SU-DHL-6 (cell line): ENCODE measurements around the gene ZNF609.

Experiments
- H2AFZ ChIP-seq: fragments of 200-600 bp; sonication (generic); 2 replicates; pipeline ENCODE4 v1.6.1; 2014; ENCODE audit warnings: low read depth, mild to moderate bottlenecking, moderate library complexity, mixed read lengths, antibody characterized with exemption, low read length; ENCODE audit not compliant: severe bottlenecking
- H3F3A ChIP-seq: fragments of 200-600 bp; shearing (Covaris generic); 2 replicates; pipeline ENCODE4 v1.6.0; 2016; ENCODE audit warnings: antibody characterized with exemption, mild to moderate bottlenecking; ENCODE audit not compliant: insufficient read depth
- H3K27ac ChIP-seq: fragments of 200-600 bp; sonication (generic); 2 replicates; pipeline ENCODE4 v1.5.1; 2016; ENCODE audit warnings: low read depth, mild to moderate bottlenecking, low read length, moderate library complexity, mixed read lengths
- H3K27me3 ChIP-seq: fragments of 200-600 bp; sonication (generic), shearing (Covaris generic); 2 replicates; pipeline ENCODE4 v1.6.0; 2014; ENCODE audit warnings: mild to moderate bottlenecking, low read length
- H3K36me3 ChIP-seq: fragments of 200-600 bp; sonication (generic); 2 replicates; pipeline ENCODE4 v1.6.1; 2014; ENCODE audit warnings: mild to moderate bottlenecking, low read length, mixed read lengths
- H3K4me2 ChIP-seq: fragments of 300-600, 200-600 bp; shearing (Covaris generic), sonication (generic); 2 replicates; pipeline ENCODE4 v1.6.0; 2014; ENCODE audit warnings: low read length, low read depth, mild to moderate bottlenecking; ENCODE audit not compliant: poor library complexity, severe bottlenecking
- H3K4me3 ChIP-seq: fragments of 200-600 bp; sonication (generic); 2 replicates; pipeline ENCODE4 v1.5.1; 2014; ENCODE audit warnings: antibody characterized with exemption, low read length, mild to moderate bottlenecking, mixed read lengths; ENCODE audit not compliant: insufficient read depth, poor library complexity, severe bottlenecking
- H3K79me2 ChIP-seq: fragments of 200-600 bp; sonication (generic); 2 replicates; pipeline ENCODE4 v1.6.1; 2014; ENCODE audit warnings: mild to moderate bottlenecking, low read length, moderate library complexity; ENCODE audit not compliant: insufficient read depth
- H3K9ac ChIP-seq: fragments of 200-600 bp; sonication (generic); 2 replicates; pipeline ENCODE4 v1.7.0; 2014; ENCODE audit warnings: mild to moderate bottlenecking, low read length
- H3K9me2 ChIP-seq: fragments of 200-600 bp; sonication (generic); replicated peaks from 2 replicates; pipeline ENCODE4 v1.6.1; 2014; ENCODE audit warnings: low read length; ENCODE audit not compliant: insufficient read depth
- H3K9me3 ChIP-seq: fragments of 200-600 bp; sonication (generic); 2 replicates; pipeline ENCODE4 v1.6.1; 2014; ENCODE audit warnings: low read length, mixed read lengths; ENCODE audit not compliant: insufficient read depth
- H4K20me1 ChIP-seq: fragments of 200-600 bp; sonication (generic); 2 replicates; pipeline ENCODE4 v1.6.1; 2014; ENCODE audit warnings: low read depth, mild to moderate bottlenecking, antibody characterized with exemption, low read length, moderate library complexity, mixed read lengths
- EZH2phosphoT487 ChIP-seq: fragments of 200-600 bp; sonication (generic), shearing (Covaris generic); conservative IDR thresholded peaks from 2 replicates; pipeline ENCODE4 v1.6.1; 2018; ENCODE audit warnings: mild to moderate bottlenecking, antibody characterized with exemption, low read length, moderate library complexity, mixed read lengths
- TF ChIP-seq, protein P1 (sequence below): fragments of 200-600 bp; sonication (generic); IDR thresholded peaks from one replicate; pipeline ENCODE4 v1.5.1; 2017; ENCODE audit warnings: antibody characterized with exemption, mild to moderate bottlenecking, low read length, moderate library complexity; ENCODE audit not compliant: insufficient read depth, poor library complexity, severe bottlenecking

The ZNF609 gene

DNA sequence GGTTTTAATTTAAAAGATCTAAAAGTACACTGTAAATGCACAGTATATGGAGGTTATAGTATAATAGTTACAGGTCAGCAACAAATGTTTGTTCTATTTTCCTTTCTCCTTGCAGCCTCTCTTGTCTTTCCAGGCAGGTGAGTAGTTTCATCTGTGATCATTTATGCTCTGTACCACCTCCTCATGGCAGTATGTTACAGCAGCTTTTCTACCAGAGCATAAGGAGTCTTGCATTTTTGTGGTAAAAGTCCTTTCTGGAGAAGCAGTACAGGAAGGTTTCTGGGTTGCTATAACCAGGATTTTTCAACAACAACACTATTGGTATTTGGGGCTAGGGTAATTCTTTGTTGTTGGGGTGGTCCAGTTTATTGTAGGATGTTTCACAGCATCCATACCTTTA is 59.5 kb downstream of the ZNF609 start:
- TF ChIP-seq, protein P1, sequence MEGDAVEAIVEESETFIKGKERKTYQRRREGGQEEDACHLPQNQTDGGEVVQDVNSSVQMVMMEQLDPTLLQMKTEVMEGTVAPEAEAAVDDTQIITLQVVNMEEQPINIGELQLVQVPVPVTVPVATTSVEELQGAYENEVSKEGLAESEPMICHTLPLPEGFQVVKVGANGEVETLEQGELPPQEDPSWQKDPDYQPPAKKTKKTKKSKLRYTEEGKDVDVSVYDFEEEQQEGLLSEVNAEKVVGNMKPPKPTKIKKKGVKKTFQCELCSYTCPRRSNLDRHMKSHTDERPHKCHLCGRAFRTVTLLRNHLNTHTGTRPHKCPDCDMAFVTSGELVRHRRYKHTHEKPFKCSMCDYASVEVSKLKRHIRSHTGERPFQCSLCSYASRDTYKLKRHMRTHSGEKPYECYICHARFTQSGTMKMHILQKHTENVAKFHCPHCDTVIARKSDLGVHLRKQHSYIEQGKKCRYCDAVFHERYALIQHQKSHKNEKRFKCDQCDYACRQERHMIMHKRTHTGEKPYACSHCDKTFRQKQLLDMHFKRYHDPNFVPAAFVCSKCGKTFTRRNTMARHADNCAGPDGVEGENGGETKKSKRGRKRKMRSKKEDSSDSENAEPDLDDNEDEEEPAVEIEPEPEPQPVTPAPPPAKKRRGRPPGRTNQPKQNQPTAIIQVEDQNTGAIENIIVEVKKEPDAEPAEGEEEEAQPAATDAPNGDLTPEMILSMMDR: no peak
- no peak for TF ChIP-seq EZH2phosphoT487
- H3K27ac ChIP-seq: no peak overlapping the region
- H3K9me2 ChIP-seq: no peaks in the 10 kb centered on the region
- no peak overlapping the region for H2AFZ ChIP-seq
- H3F3A ChIP-seq: no peaks in the 10 kb centered on the region
- no peaks in the 10 kb centered on the region for H3K9me3 ChIP-seq
- peaks cover 45% of the 10 kb centered on the region for H3K79me2 ChIP-seq
- H3K9ac ChIP-seq: no peak overlapping the region
- H3K4me2 ChIP-seq: no peak overlapping the region
- H3K4me3 ChIP-seq: no peak overlapping the region
- H3K36me3 ChIP-seq: 0 out of 2 replicates have a peak, but pooled peaks cover 3% of the 10 kb centered on the region
- no peaks in the 10 kb centered on the region; the same call in 1 of the 2 replicates for H4K20me1 ChIP-seq
- H3K27me3 ChIP-seq: no peaks in the 10 kb centered on the region

DNA sequence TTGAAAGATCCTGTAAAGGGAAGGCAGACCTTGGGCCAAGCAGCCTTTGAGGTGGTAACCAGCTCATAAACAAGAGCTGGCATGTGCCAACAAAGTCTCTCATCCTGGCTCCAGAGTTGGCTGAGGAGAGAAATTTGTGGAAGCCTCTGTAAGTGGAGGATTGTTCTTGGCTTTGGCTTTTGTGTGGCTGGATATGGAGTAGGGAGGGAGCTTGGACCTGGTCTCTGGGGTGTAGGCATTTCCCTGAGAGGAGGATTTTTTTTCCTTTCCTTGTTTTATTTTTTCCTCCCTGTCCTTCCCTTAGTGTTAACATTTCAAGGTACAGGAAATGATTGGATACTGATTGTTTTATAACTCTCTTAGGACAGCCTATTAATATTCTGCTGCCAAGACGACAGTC is 60.8 kb downstream of the ZNF609 start:
- H4K20me1 ChIP-seq: no peaks in the 10 kb centered on the region; the same call in 1 of the 2 replicates
- no peak overlapping the region for H3K27ac ChIP-seq
- no peaks in the 10 kb centered on the region for H3K9me2 ChIP-seq
- TF ChIP-seq, protein P1: no peak
- no peak for TF ChIP-seq EZH2phosphoT487
- no peak overlapping the region for H3K4me3 ChIP-seq
- no peaks in the 10 kb centered on the region for H3K9me3 ChIP-seq
- no peaks in the 10 kb centered on the region for H3K27me3 ChIP-seq
- no peak overlapping the region for H3K4me2 ChIP-seq
- H3K36me3 ChIP-seq: 0 out of 2 replicates have a peak, but pooled peaks cover 3% of the 10 kb centered on the region
- H3K9ac ChIP-seq: no peak overlapping the region
- H3F3A ChIP-seq: no peaks in the 10 kb centered on the region
- peaks cover 51% of the 10 kb centered on the region for H3K79me2 ChIP-seq
- no peak overlapping the region for H2AFZ ChIP-seq

DNA sequence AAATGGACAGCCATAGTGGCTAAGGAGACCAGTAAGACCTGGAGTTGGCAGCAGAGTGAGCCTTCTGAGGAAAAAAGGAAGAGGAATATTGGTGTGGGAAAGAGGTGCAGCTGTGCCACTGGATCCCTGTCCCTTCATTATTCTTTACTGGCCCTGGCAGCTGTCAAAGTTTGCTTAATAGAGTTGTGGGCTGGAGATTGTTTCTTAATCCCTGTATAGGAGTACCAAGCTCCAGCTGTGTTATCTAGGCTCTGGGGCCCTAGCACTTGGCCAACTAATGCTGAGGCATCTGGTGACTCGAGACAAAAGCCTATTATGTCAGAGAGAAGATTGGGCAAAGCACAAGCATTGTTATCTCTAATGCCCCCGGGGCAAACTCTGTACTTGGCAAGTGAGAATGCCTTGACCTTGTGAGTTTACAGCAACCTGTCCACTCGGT is 61.4 kb downstream of the ZNF609 start:
- Histone ChIP-seq H3K9me3 (no peaks in the 10 kb centered on the region), H3K27me3 (no peaks in the 10 kb centered on the region), H3K36me3 (0 out of 2 replicates have a peak, but pooled peaks cover 3% of the 10 kb centered on the region), H3K9me2 (no peaks in the 10 kb centered on the region), H3K27ac (no peak overlapping the region), H4K20me1 (no peaks in the 10 kb centered on the region; the same call in 1 of the 2 replicates), H3K4me3 (no peak overlapping the region), H3K4me2 (no peak overlapping the region), H3K9ac (no peak overlapping the region), H3F3A (no peaks in the 10 kb centered on the region), H2AFZ (no peak overlapping the region), H3K79me2 (peaks cover 56% of the 10 kb centered on the region)
- TF ChIP-seq EZH2phosphoT487: no peak
- TF ChIP-seq, protein P1: no peak
